Measurements from ENCODE around the gene CSAD.

- TF ChIP-seq TAF1 (IDR thresholded peaks at IDR 0.05; ENCODE audit: borderline replicate concordance, insufficient read depth, low read length): no peak
- TF ChIP-seq POLR2AphosphoS5 (IDR thresholded peaks at IDR 0.05; ENCODE audit: low read depth, low read length): no peak
- TF ChIP-seq SIN3A (IDR thresholded peaks at IDR 0.05; ENCODE audit: borderline replicate concordance, insufficient read depth, low read length): no peak
- no peak for TF ChIP-seq REST (IDR thresholded peaks at IDR 0.05; ENCODE audit: insufficient read depth in 1 of 2, low read depth in 2 of 2, low read length in 2 of 2)
Observed at GRCh38 chr12:53222806-53223261, 42.1 kb upstream of the CSAD start.

Measured in PFSK-1 (cell line).